GM21825 (cell line): ENCODE data around the gene ROBO3.

Experiments
- ATAC-seq: cut with Tn5 transposase; IDR thresholded peaks from one replicate; pipeline ENCODE4 v1.9.1; 2021; ENCODE audit warnings: mild to moderate bottlenecking, moderate library complexity; ENCODE audit not compliant: unreplicated experiment

The ROBO3 gene

GRCh38 chr11:124875943-124876817 lies 10.9 kb downstream of the ROBO3 start:
- peak; percentile 93 for ATAC-seq

- ATAC-seq, result no peak
Measured at GRCh38 chr11:124876818-124877630, 11.8 kb downstream of the ROBO3 start.

GRCh38 chr11:124877631-124877909 lies 12.3 kb downstream of the ROBO3 start:
- no peak for ATAC-seq

GRCh38 chr11:124877910-124878758 lies 12.9 kb downstream of the ROBO3 start:
- no peak for ATAC-seq

DNA sequence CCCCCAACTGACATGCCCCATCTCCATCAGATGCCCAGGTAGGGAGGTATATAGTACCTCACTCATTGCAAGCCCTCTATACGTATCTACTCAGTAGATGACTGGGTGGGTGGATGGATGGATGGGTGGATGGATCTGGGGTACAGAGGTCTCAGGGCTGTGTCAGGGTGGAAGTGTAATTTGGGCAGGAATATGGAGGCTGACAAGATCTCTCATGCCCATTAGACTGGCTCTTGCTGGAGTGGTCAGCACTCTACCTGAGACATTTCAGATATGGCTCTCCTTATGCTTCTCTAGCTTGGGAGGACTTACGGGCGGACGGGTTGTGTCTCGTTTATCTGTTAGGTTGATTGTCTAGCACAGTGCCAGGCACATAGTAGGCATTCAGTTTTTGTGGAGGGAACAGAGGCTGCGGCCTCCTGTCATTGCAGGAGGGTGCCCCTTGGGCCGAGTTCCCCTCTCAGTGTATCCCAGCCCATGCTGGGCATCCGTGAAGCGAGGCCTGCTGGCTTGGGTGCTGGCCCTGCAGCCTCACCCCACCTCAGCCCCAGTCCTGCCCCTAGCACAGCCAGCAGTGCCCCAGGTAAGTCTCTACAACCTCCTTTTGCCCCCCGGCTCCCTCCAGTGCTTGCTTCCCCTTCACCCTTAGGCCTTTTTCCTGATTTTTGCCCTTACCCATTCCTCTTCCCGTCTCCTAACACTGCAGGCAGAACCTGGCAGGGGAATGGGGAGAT lies 13.7 kb downstream of the ROBO3 start:
- ATAC-seq, result no peak

GRCh38 chr11:124879493-124880289 lies 14.5 kb downstream of the ROBO3 start:
- no peak for ATAC-seq

- ATAC-seq, result no peak
Measured at GRCh38 chr11:124880290-124880611, 15.0 kb downstream of the ROBO3 start.

DNA sequence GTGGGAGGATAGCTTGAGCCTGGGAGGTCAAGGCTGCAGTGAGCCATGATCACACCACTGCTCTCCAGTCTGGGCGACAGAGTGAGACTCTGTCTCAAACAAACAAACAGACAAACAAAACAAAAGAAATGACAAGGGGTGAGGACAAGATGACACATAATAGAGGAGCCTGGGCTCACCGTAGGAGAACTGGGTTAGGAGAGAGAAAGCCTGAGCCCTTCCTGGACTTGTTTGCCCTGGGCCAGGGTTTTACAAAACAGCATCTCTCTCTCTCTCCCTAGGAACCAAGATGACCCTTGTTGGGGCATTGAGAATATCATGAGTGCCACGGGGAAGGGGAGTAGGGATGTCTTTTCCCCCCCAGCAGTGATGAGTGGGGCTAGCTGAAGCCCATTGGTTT lies 15.7 kb downstream of the ROBO3 start:
- no peak for ATAC-seq

DNA sequence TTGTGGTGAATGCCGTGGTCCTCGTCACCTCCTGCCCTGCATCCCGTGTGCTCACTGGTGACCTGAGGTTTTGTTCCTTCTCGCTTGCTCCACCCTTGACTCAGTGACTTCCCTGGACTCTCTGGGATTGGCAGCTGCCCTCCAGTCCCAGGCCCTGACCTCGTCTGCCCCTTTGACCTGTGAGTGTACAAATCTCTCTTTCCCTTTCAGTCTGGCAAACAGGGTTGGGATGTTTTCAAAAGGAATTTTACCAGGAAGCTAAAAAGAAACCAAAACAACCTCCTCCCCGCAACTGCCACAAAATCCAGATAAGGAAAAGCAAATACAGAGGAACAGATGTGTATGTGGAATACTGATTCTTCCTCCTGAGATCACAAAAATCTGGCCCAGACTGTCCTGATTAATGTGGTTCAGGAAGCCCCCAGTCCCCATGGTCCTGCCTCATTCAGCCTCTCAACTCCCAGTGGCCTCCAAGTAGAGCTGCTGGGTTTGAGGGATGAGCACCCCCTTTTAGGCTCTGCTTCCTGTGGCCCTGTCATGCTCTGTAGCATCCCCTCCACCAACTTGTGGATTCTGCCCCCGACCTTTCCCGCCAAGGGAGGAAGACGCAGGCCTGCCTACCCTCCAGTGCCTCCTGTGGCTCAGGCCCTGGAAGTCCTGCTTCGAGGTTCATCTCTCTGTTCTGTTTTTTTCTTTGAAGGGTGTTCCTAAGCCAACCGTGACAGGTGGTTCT lies 17.3 kb downstream of the ROBO3 start:
- ATAC-seq, result no peak

GRCh38 chr11:124884340-124884739 lies 19.1 kb downstream of the ROBO3 start:
- ATAC-seq, result no peak

DNA sequence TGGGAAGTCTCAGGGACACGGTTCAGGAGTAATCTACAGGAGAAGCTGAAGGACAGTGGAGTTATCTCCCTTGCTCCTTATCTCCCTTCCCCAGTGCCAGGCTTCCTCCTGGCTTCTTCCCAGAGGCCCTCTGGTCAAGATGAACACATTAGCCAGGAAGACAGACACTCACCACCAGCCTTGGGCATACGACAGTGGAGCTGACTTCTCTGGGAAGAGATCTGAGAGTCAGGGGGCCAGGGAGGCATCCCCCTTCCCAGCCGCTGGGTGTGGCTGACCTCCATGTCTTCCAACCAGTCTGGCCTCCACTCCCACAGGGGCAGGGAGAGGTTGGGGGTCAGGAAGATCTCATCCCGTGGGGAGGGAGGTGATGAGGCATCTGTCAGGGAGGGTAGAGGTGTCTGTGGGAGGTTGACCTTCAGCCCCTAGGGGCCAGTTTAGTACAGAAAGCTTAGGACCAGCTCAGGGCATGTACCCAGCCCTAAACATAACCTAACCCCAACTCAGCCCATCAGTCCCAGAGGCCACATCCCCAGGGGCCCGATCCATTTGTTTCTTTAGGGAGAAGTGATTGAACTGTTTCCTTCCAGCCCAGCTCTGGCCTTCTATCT lies 19.7 kb downstream of the ROBO3 start:
- no peak for ATAC-seq

DNA sequence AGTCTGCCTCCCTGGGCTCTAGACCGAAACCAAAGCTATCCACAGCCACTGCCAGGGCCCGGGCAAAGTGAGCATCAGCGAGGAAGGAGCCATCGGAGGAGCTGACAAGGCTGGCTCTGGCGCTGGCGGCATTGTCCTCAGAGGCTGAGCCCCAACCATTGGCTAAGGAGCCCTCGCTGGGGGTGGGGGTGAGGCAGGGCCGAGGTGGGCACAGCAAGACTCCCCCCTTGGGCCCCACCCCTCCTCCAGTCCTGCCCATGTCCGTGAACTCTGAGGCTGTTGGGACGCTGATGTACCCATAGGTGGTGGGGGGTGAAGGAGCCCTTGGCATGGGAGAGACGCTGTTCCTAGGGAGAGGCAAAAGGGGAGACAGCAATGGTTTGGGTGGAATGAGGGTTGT lies 21.2 kb downstream of the ROBO3 start:
- no peak for ATAC-seq

- no peak for ATAC-seq
Measured at GRCh38 chr11:124886978-124887666, 21.9 kb downstream of the ROBO3 start.

DNA sequence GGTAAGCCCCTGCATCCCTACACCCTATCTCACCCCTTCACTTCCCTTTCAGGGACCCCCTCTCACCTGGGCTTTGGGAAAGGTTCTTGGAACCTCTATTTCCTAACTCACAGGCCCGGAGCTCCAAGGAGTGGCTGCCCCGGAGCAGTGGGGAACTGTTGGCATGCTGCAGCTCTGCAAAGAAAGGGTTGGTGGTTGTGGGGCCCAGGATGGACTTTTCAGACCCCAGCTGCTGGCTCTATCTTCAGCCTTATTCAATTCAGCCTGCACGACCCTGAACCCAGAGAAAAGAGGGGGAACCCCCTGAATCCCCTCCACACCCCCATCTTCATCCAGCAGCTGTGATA lies 22.4 kb downstream of the ROBO3 start:
- no peak for ATAC-seq

DNA sequence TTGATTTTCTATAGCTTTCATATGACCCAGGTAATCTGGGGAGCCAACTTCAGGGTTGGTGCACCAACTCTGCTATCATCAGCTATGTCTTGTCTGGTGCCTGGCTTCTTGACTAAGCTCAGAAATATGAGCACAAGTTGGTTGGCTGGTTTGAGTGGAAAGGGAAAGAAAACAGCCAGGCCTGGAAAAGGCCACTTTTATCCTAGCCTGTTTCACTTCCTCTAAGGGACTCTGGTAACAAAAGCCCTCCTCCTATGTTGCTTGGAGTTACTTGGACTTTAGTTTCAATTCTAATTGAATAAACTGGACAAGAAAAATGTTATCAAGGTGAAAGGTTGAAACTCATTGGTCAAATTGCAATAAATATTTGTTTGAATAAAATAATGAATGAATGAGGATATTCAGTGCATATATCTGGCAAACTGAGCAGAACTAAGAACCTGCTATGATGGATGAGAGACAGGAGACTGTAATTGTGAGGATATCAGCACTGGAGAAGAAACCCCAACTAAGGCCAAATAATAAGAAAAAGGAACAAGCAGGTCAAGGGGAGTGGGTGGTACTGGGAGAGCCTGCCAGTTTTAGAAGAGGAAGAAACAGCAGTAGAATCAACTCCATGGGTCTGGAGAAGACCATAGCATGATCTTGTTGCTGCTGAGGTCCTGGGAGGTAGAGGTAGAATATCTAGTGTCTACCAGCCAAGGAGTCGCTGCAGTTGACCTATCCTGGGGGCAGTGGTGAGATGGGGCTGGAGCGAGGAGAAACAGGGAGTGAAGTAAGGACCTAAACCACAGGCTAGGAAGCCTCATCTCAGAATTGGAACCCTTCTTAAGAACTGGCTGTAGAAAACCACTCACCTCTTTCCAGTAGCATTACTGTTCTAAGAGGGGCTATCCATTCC lies 24.2 kb downstream of the ROBO3 start:
- no peak for ATAC-seq

GRCh38 chr11:124890151-124890550 lies 24.9 kb downstream of the ROBO3 start:
- ATAC-seq, result no peak

- ATAC-seq, result no peak
Measured at GRCh38 chr11:124890683-124891372, 25.6 kb downstream of the ROBO3 start.
